AG09319 (cell line): Measurements from ENCODE around the gene CERS6.

Experiments
- DNase-seq: peaks from one replicate; pipeline ENCODE4 v3.0.0-alpha.2; 2010; ENCODE audit warnings: low read depth; ENCODE audit errors: extremely low read depth
- CTCF ChIP-seq: IDR thresholded peaks from 2 replicates; pipeline ENCODE4 v1.5.1; 2011; ENCODE audit warnings: low read depth, mild to moderate bottlenecking, inconsistent platforms, low read length, moderate library complexity

Gene CERS6

GRCh38 chr2:168543037-168543436, 87.0 kb downstream of the CERS6 start:
- no peak for TF ChIP-seq CTCF
- no peak for DNase-seq

GRCh38 chr2:168543935-168544334, 87.9 kb downstream of the CERS6 start:
- no peak for DNase-seq

GRCh38 chr2:168545439-168546082, 89.5 kb downstream of the CERS6 start:
- no peak for TF ChIP-seq CTCF
- no peak for DNase-seq

More at GRCh38 chr2:168543935-168544334, 87.9 kb downstream of the CERS6 start:
- TF ChIP-seq CTCF: no peak

- TF ChIP-seq CTCF: no peak
- DNase-seq: no peak
Measured at GRCh38 chr2:168550670-168551069, 94.6 kb downstream of the CERS6 start.

GRCh38 chr2:168552450-168552856, 96.4 kb downstream of the CERS6 start:
- TF ChIP-seq CTCF: no peak
- no peak for DNase-seq

GRCh38 chr2:168555283-168555682, 99.2 kb downstream of the CERS6 start:
- no peak for TF ChIP-seq CTCF
- no peak for DNase-seq

- no peak for DNase-seq
- TF ChIP-seq CTCF: no peak
Measured at GRCh38 chr2:168559187-168559586, 103.1 kb downstream of the CERS6 start.
